ENCODE results near the gene RYR2.

Gene RYR2

GRCh38 chr1:237570530-237570929 is 528.5 kb downstream of the RYR2 start:
- ChIA-PET CTCF (interaction anchor here (2.1 to 2.2 kb wide), 2 partner anchors 9 kb away, joined by 5 to 11 read pairs; no protein-coding TSS in a partner anchor), POLR2A (no interaction called here)
- no peak for TF ChIP-seq CTCF (IDR thresholded peaks at IDR 0.05; ENCODE audit: control extremely low read depth, extremely low read depth, low read depth, missing control alignments)
- no peak for DNase-seq (ENCODE audit: extremely low spot score)

- ChIA-PET POLR2A (no interaction called here), CTCF (interaction anchor here (2.3 kb wide), 1 partner anchor 13 kb away, joined by 18 read pairs; no protein-coding TSS in a partner anchor)
- no peak for DNase-seq (ENCODE audit: extremely low spot score)
- TF ChIP-seq CTCF (IDR thresholded peaks at IDR 0.05; ENCODE audit: control extremely low read depth, extremely low read depth, low read depth, missing control alignments), result no peak
These were observed 532.6 kb downstream of the RYR2 start for GRCh38 chr1:237574536-237574935.

- TF ChIP-seq CTCF (IDR thresholded peaks at IDR 0.05; ENCODE audit: control extremely low read depth, extremely low read depth, low read depth, missing control alignments), result no peak
- ChIA-PET POLR2A (no interaction called here), CTCF (interaction anchor here (0.8 to 1.5 kb wide), 3 partner anchors 9 to 19 kb away, joined by 3 to 5 read pairs (median 4); no protein-coding TSS in a partner anchor)
- no peak for DNase-seq (ENCODE audit: extremely low spot score)
These were observed 536.6 kb downstream of the RYR2 start for GRCh38 chr1:237578540-237578939.

GRCh38 chr1:237580726-237581125 is 538.7 kb downstream of the RYR2 start:
- ChIA-PET CTCF (interaction anchor here (1.5 kb wide), 1 partner anchor 8 kb away, joined by 3 read pairs; no protein-coding TSS in a partner anchor), POLR2A (no interaction called here)
- TF ChIP-seq CTCF (IDR thresholded peaks at IDR 0.05; ENCODE audit: control extremely low read depth, extremely low read depth, low read depth, missing control alignments), result no peak
- DNase-seq (ENCODE audit: extremely low spot score), result no peak

- ChIA-PET CTCF (no interaction called here), POLR2A (no interaction called here)
- no peak for DNase-seq (ENCODE audit: extremely low spot score)
- no peak for TF ChIP-seq CTCF (IDR thresholded peaks at IDR 0.05; ENCODE audit: control extremely low read depth, extremely low read depth, low read depth, missing control alignments)
These were observed 541.3 kb downstream of the RYR2 start for GRCh38 chr1:237583270-237583669.

GRCh38 chr1:237583756-237584155 is 541.8 kb downstream of the RYR2 start:
- ChIA-PET POLR2A (no interaction called here), CTCF (no interaction called here)
- no peak for TF ChIP-seq CTCF (IDR thresholded peaks at IDR 0.05; ENCODE audit: control extremely low read depth, extremely low read depth, low read depth, missing control alignments)
- DNase-seq (ENCODE audit: extremely low spot score), result no peak

- TF ChIP-seq CTCF (IDR thresholded peaks at IDR 0.05; ENCODE audit: control extremely low read depth, extremely low read depth, low read depth, missing control alignments), result no peak
- DNase-seq (ENCODE audit: extremely low spot score), result no peak
- ChIA-PET CTCF (no interaction called here), POLR2A (no interaction called here)
These were observed 548.4 kb downstream of the RYR2 start for GRCh38 chr1:237590386-237590785.

All from GM10248 (cell line).